Measurements from ENCODE around the gene LMOD1.

DNA sequence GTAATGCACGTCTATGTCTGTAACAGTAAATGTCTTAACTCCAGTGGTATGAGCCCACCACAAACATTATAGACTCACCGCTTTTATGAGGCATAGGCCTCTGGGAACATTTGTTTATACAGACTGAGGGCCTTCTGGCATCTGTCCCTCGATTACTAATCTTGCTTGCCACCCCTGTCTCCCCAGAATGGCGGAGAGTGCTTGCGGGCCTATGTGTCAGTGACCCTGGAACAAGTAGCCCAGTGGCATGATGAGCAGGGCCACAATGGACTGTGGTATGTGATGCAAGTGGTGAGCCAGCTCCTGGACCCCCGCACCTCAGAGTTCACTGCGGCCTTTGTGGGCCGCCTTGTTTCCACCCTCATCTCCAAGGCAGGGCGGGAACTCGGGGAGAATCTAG is 76.0 kb downstream of the LMOD1 start:
- TF ChIP-seq USF1 (IDR thresholded peaks at IDR 0.05) = no peak
- TF ChIP-seq RAD21 (IDR thresholded peaks at IDR 0.05; ENCODE audit: low read depth) = no peak
- TF ChIP-seq, protein P1, sequence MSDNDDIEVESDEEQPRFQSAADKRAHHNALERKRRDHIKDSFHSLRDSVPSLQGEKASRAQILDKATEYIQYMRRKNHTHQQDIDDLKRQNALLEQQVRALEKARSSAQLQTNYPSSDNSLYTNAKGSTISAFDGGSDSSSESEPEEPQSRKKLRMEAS (IDR thresholded peaks at IDR 0.05) = no peak
- TF ChIP-seq EGR1 (IDR thresholded peaks at IDR 0.05) = no peak
- no peak for TF ChIP-seq REST (IDR thresholded peaks at IDR 0.05; ENCODE audit: low read depth)
- no peak for TF ChIP-seq CEBPB (IDR thresholded peaks at IDR 0.05)
- no peak for TF ChIP-seq YY1 (IDR thresholded peaks at IDR 0.05; ENCODE audit: low read depth)
- no peak for TF ChIP-seq TAF1 (IDR thresholded peaks at IDR 0.05; ENCODE audit: low read depth)
- no peak for TF ChIP-seq FOXM1 (IDR thresholded peaks at IDR 0.05; ENCODE audit: borderline replicate concordance, low read depth)
- TF ChIP-seq EP300 (IDR thresholded peaks at IDR 0.05; ENCODE audit: borderline replicate concordance) = no peak
- no peak for TF ChIP-seq ZBTB7A (IDR thresholded peaks at IDR 0.05; ENCODE audit: low read depth)
- no peak for TF ChIP-seq TEAD4 (IDR thresholded peaks at IDR 0.05)

All from Ishikawa (cell line).